ENCODE measurements around the gene CTTNBP2NL. TPM values are rescaled to one million over a fixed set of nuclear protein-coding genes. Genes with fewer than 3 reads are reported as not detected.

The CTTNBP2NL gene
- total RNA-seq, 1 donor from 2014 or later, result 66.2 TPM

DNA sequence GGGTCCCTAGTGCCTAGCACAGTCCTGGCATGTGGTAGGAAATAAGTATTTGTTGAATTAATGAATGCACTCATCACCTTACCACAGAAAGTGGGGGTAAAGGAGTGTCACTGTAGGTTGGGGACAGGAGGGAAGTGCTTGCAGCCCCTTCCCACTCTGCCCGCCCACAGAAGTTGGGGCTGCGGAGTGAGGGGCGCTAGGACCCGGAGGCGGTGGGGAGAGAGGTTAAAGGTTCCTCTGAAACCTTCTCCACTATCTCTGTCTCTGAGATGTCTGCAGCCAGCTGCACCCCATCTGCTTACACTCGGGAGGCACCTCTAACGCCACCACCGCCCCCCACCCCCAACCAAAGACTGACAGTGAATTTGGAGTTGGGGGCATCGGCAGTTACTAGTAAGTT is 111.3 kb downstream of the CTTNBP2NL start:
- Mint-ChIP-seq H3K27ac (ENCODE audit: unreplicated experiment) (no peak overlapping the region), H3K4me3 (ENCODE audit: unreplicated experiment) (peak overlapping the region; percentile 78), H3K27me3 (ENCODE audit: unreplicated experiment) (peaks cover 33% of the 10 kb centered on the region), H3K9me3 (ENCODE audit: unreplicated experiment) (peaks cover 2% of the 10 kb centered on the region), H3K4me1 (ENCODE audit: low read depth, unreplicated experiment) (peaks cover 5% of the 10 kb centered on the region), H3K36me3 (ENCODE audit: unreplicated experiment) (no peaks in the 10 kb centered on the region)
- DNase-seq, result no peak
- TF ChIP-seq, protein P1, sequence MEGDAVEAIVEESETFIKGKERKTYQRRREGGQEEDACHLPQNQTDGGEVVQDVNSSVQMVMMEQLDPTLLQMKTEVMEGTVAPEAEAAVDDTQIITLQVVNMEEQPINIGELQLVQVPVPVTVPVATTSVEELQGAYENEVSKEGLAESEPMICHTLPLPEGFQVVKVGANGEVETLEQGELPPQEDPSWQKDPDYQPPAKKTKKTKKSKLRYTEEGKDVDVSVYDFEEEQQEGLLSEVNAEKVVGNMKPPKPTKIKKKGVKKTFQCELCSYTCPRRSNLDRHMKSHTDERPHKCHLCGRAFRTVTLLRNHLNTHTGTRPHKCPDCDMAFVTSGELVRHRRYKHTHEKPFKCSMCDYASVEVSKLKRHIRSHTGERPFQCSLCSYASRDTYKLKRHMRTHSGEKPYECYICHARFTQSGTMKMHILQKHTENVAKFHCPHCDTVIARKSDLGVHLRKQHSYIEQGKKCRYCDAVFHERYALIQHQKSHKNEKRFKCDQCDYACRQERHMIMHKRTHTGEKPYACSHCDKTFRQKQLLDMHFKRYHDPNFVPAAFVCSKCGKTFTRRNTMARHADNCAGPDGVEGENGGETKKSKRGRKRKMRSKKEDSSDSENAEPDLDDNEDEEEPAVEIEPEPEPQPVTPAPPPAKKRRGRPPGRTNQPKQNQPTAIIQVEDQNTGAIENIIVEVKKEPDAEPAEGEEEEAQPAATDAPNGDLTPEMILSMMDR (IDR thresholded peaks at IDR 0.05; ENCODE audit: partially characterized antibody, unreplicated experiment), result no peak

DNA sequence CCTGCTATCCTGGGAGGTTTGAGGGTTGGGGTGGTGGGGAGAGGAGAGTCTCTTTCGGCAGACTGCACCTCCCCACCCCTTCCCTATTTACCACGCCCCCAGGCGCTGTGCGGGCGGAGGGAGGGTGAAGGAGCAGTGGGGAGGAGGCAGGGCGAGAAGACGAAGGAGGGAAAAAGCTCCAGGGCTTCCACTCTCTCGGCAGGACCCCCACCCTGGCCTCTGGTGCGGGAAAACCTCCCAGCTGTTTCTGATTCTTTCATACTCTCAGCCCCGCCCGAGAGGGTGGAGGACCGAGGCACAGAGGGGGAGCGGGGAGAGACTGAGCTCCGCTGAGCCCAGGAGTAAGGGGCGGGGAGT is 111.9 kb downstream of the CTTNBP2NL start:
- TF ChIP-seq, protein P1 (IDR thresholded peaks at IDR 0.05; ENCODE audit: partially characterized antibody, unreplicated experiment), result no peak
- Mint-ChIP-seq H3K9me3 (ENCODE audit: unreplicated experiment) (peaks cover 2% of the 10 kb centered on the region), H3K27ac (ENCODE audit: unreplicated experiment) (no peak overlapping the region), H3K27me3 (ENCODE audit: unreplicated experiment) (peaks cover 27% of the 10 kb centered on the region), H3K4me1 (ENCODE audit: low read depth, unreplicated experiment) (peaks cover 2% of the 10 kb centered on the region), H3K36me3 (ENCODE audit: unreplicated experiment) (no peaks in the 10 kb centered on the region), H3K4me3 (ENCODE audit: unreplicated experiment) (peak overlapping the region; percentile 78)
- peak; percentile 47 for DNase-seq

DNA sequence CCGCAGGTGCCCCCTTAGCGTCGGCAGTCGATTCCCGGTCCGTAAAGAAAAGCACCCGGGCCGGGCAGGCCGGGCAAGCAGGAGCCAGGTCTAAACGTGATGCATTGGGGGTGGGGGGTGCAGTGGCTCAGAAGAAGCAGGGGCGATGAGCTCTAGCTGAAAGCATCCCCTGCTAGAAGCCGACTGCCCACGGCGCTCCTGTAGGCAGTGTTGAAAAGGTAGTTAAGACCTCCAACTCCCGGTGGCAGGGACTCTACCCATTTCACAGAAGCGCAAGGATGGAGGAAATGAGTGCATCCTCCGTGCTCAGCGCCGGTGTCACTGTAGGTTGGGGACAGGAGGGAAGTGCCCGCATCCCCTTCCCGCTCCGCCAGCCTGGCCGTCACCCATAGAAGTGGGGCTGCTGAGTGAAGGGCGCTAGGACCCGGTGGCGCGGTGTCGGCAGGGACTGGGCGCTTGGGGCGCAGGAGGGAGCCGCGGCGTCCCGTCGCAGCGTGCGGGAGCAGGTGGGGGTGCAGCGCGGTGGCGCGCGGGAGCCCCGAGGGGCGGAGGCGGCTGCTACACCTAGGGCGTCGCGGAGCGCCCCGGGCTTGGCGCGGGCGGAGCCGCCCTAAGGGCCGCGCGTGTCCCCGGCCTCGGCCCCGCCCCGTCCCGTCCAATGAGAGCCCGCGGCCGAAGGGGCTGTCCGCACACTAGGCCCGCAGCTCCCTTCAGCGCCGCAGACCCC is 112.4 kb downstream of the CTTNBP2NL start, which contains the start of gene WNT2B:
WNT2B (plus strand) TSS at position 688 of the 727 bp plus-strand sequence. CDS start 298 bp downstream, outside the sequence.
- Mint-ChIP-seq H3K27ac (ENCODE audit: unreplicated experiment) (no peak within 1 kb of the TSS), H3K4me1 (ENCODE audit: low read depth, unreplicated experiment) (peaks cover 2% of the 10 kb centered on the region), H3K4me3 (ENCODE audit: unreplicated experiment) (peak within 1 kb of the TSS; percentile 78), H3K27me3 (ENCODE audit: unreplicated experiment) (peaks cover 22% of the 10 kb centered on the region), H3K36me3 (ENCODE audit: unreplicated experiment) (no peaks in the 10 kb centered on the region), H3K9me3 (ENCODE audit: unreplicated experiment) (peaks cover 2% of the 10 kb centered on the region)
- peak; percentile 55 for DNase-seq
- TF ChIP-seq, protein P1 (IDR thresholded peaks at IDR 0.05; ENCODE audit: partially characterized antibody, unreplicated experiment), result no peak

DNA sequence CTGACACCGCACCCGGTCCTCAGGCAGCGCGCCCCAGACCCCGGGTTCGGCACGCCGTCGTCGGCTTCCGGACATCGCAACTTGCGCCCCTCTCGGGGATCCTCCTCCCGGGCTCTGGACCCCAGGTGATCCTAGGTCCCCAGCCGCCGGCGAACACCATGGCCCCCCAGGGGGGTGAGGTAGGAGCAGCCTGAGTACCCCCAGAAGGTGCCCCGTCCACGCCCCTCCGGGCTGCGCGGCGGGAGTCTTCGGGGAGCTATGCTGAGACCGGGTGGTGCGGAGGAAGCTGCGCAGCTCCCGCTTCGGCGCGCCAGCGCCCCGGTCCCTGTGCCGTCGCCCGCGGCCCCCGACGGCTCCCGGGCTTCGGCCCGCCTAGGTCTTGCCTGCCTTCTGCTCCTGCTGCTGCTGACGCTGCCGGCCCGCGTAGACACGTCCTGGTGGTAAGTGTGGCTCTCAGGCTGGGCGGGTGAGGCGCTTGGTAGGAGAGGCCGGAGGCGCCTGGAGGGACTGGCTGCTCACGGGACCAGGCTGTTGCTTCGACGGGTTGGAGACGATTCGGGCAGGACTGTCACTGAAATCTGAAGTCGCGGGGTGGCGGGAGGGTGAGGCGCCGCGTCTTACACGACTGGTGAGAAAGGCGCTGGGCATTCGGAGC is 113.1 kb downstream of the CTTNBP2NL start:
- H3K9me3 Mint-ChIP-seq (ENCODE audit: unreplicated experiment), result peaks cover 2% of the 10 kb centered on the region
- H3K36me3 Mint-ChIP-seq (ENCODE audit: unreplicated experiment), result no peaks in the 10 kb centered on the region
- no peak overlapping the region for H3K27ac Mint-ChIP-seq (ENCODE audit: unreplicated experiment)
- peaks cover 23% of the 10 kb centered on the region for H3K27me3 Mint-ChIP-seq (ENCODE audit: unreplicated experiment)
- TF ChIP-seq, protein P1 (IDR thresholded peaks at IDR 0.05; ENCODE audit: partially characterized antibody, unreplicated experiment), result no peak
- H3K4me3 Mint-ChIP-seq (ENCODE audit: unreplicated experiment), result peak overlapping the region; percentile 57
- peak; percentile 42 for DNase-seq
- H3K4me1 Mint-ChIP-seq (ENCODE audit: low read depth, unreplicated experiment), result peaks cover 2% of the 10 kb centered on the region

DNA sequence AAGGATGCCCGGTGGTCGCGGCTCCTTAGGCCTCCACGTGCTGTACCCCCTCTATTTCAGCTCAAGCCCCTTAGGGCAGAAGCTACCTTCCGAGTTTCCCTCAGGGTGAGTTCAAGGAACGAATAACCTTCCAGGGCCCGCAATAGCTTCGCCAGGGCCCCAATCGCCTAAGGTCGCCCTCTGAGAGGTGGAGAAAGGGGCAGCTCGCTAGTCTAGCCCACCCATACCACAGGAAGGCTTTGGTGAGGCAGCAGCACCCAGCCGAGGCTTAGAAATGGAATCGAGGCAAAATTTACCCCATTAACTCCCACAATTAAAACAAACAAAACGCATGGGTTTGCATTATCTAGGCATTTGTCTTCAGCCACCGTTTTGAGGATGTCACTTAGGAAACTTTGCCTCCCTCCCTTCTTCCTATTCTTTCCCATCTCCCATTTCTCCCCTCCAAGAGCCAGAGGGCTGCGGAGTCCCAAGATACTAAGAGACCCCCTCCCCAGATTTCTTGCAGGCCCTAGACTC is 113.7 kb downstream of the CTTNBP2NL start:
- H3K27me3 Mint-ChIP-seq (ENCODE audit: unreplicated experiment), result peaks cover 21% of the 10 kb centered on the region
- peaks cover 2% of the 10 kb centered on the region for H3K9me3 Mint-ChIP-seq (ENCODE audit: unreplicated experiment)
- TF ChIP-seq, protein P1 (IDR thresholded peaks at IDR 0.05; ENCODE audit: partially characterized antibody, unreplicated experiment), result no peak
- H3K27ac Mint-ChIP-seq (ENCODE audit: unreplicated experiment), result no peak overlapping the region
- H3K4me3 Mint-ChIP-seq (ENCODE audit: unreplicated experiment), result peak overlapping the region; percentile 57
- H3K36me3 Mint-ChIP-seq (ENCODE audit: unreplicated experiment), result no peaks in the 10 kb centered on the region
- H3K4me1 Mint-ChIP-seq (ENCODE audit: low read depth, unreplicated experiment), result peaks cover 2% of the 10 kb centered on the region
- no peak for DNase-seq
